ENCODE results near the gene UNCX.

The UNCX gene

GRCh38 chr7:1242606-1243289 is 10.1 kb downstream of the UNCX start:
- TF ChIP-seq CTCF (conservative IDR thresholded peaks at IDR 0.05; ENCODE audit: low read length) = no peak
- TF ChIP-seq EZH2phosphoT487 (IDR thresholded peaks at IDR 0.05; ENCODE audit: borderline replicate concordance) = no peak
- Histone ChIP-seq H3K4me2 (ENCODE audit: low read depth, low read length, poor library complexity, severe bottlenecking) (no peak overlapping the region), H3K4me3 (ENCODE audit: low read length, poor library complexity, severe bottlenecking) (no peak overlapping the region), H4K20me1 (ENCODE audit: insufficient read depth, low read length, poor library complexity, severe bottlenecking) (no peaks in the 10 kb centered on the region), H3K27me3 (ENCODE audit: insufficient read depth, low read length, poor library complexity, severe bottlenecking) (no peaks in the 10 kb centered on the region), H2AFZ (ENCODE audit: low read length) (no peak overlapping the region), H3F3A (ENCODE audit: low read depth) (no peaks in the 10 kb centered on the region), H3K9ac (ENCODE audit: low read depth, low read length, poor library complexity, severe bottlenecking) (no peak overlapping the region), H3K79me2 (ENCODE audit: insufficient read depth, low read length) (no peaks in the 10 kb centered on the region), H3K4me1 (ENCODE audit: insufficient read depth, low read length, poor library complexity, severe bottlenecking) (no peaks in the 10 kb centered on the region), H3K9me2 (replicated peaks; ENCODE audit: low read depth, low read length) (no peaks in the 10 kb centered on the region), H3K9me3 (ENCODE audit: insufficient read depth, low read depth, low read length) (no peaks in the 10 kb centered on the region), H3K36me3 (ENCODE audit: insufficient read depth, low read length) (no peaks in the 10 kb centered on the region)

- no peaks in the 10 kb centered on the region for H3K27me3 ChIP-seq (ENCODE audit: insufficient read depth, low read length, poor library complexity, severe bottlenecking)
- H3K9ac ChIP-seq (ENCODE audit: low read depth, low read length, poor library complexity, severe bottlenecking) = no peak overlapping the region
- H2AFZ ChIP-seq (ENCODE audit: low read length) = no peak overlapping the region
- no peaks in the 10 kb centered on the region for H4K20me1 ChIP-seq (ENCODE audit: insufficient read depth, low read length, poor library complexity, severe bottlenecking)
- no peak overlapping the region for H3K4me3 ChIP-seq (ENCODE audit: low read length, poor library complexity, severe bottlenecking)
- H3K36me3 ChIP-seq (ENCODE audit: insufficient read depth, low read length) = no peaks in the 10 kb centered on the region
- TF ChIP-seq EZH2phosphoT487 (IDR thresholded peaks at IDR 0.05; ENCODE audit: borderline replicate concordance) = no peak
- no peak for TF ChIP-seq CTCF (conservative IDR thresholded peaks at IDR 0.05; ENCODE audit: low read length)
- H3K4me2 ChIP-seq (ENCODE audit: low read depth, low read length, poor library complexity, severe bottlenecking) = no peak overlapping the region
- no peaks in the 10 kb centered on the region for H3F3A ChIP-seq (ENCODE audit: low read depth)
- no peaks in the 10 kb centered on the region for H3K4me1 ChIP-seq (ENCODE audit: insufficient read depth, low read length, poor library complexity, severe bottlenecking)
- H3K9me3 ChIP-seq (ENCODE audit: insufficient read depth, low read depth, low read length) = no peaks in the 10 kb centered on the region
- no peaks in the 10 kb centered on the region for H3K9me2 ChIP-seq (replicated peaks; ENCODE audit: low read depth, low read length)
- H3K79me2 ChIP-seq (ENCODE audit: insufficient read depth, low read length) = no peaks in the 10 kb centered on the region
Observed at GRCh38 chr7:1243290-1243963, 10.8 kb downstream of the UNCX start.

GRCh38 chr7:1243964-1244416 is 11.3 kb downstream of the UNCX start:
- TF ChIP-seq EZH2phosphoT487 (IDR thresholded peaks at IDR 0.05; ENCODE audit: borderline replicate concordance) = no peak
- no peak for TF ChIP-seq CTCF (conservative IDR thresholded peaks at IDR 0.05; ENCODE audit: low read length)
- H3K36me3 ChIP-seq (ENCODE audit: insufficient read depth, low read length) = no peaks in the 10 kb centered on the region
- no peaks in the 10 kb centered on the region for H3F3A ChIP-seq (ENCODE audit: low read depth)
- no peaks in the 10 kb centered on the region for H4K20me1 ChIP-seq (ENCODE audit: insufficient read depth, low read length, poor library complexity, severe bottlenecking)
- no peaks in the 10 kb centered on the region for H3K79me2 ChIP-seq (ENCODE audit: insufficient read depth, low read length)
- H3K4me3 ChIP-seq (ENCODE audit: low read length, poor library complexity, severe bottlenecking) = no peak overlapping the region
- no peaks in the 10 kb centered on the region for H3K4me1 ChIP-seq (ENCODE audit: insufficient read depth, low read length, poor library complexity, severe bottlenecking)
- H3K27me3 ChIP-seq (ENCODE audit: insufficient read depth, low read length, poor library complexity, severe bottlenecking) = no peaks in the 10 kb centered on the region
- H3K4me2 ChIP-seq (ENCODE audit: low read depth, low read length, poor library complexity, severe bottlenecking) = no peak overlapping the region
- no peak overlapping the region for H2AFZ ChIP-seq (ENCODE audit: low read length)
- H3K9me3 ChIP-seq (ENCODE audit: insufficient read depth, low read depth, low read length) = no peaks in the 10 kb centered on the region
- H3K9me2 ChIP-seq (replicated peaks; ENCODE audit: low read depth, low read length) = no peaks in the 10 kb centered on the region
- H3K9ac ChIP-seq (ENCODE audit: low read depth, low read length, poor library complexity, severe bottlenecking) = no peak overlapping the region
